Left lobe of liver (tissue), 2 donors: Measurements from ENCODE around the gene POU5F1. TPM values are rescaled to one million over a fixed set of nuclear protein-coding genes. Genes with fewer than 3 reads are reported as not detected.
"Not testable (repeated sequence)": the region's sequence is repeated elsewhere in the genome, so short reads cannot be mapped to it uniquely, and the experiment has no call there.

ENCODE experiments used
- ATAC-seq: fragments of 200-7000 bp; cut with Tn5 transposase; one replicate; pipeline ENCODE4 v1.9.1; 2020; ENCODE audit warnings: mild to moderate bottlenecking, moderate library complexity
- DNase-seq: peaks from one replicate; pipeline ENCODE4 v3.0.0-alpha.2; 2020; ENCODE audit warnings: low spot score
- total RNA-seq: library from RNA; stranded (reverse); gene quantifications from one replicate; pipeline ENCODE4 v1.2.1, GENCODE V29; 2021
- donor health status: DM: no; HTN: no; CAD: no; lungs with moderate emphysema.
- donor health status: DM: no; HTN: yes; CAD: no.

The POU5F1 gene
- total RNA-seq, result 5.0 TPM

- ATAC-seq (no peak), DNase-seq (no peak)
Measured at GRCh38 chr6:31170600-31170881, at the start of gene POU5F1. POU5F1 (minus strand) TSS chr6:31170682; CDS start chr6:31170620, 62 bp downstream.

DNA sequence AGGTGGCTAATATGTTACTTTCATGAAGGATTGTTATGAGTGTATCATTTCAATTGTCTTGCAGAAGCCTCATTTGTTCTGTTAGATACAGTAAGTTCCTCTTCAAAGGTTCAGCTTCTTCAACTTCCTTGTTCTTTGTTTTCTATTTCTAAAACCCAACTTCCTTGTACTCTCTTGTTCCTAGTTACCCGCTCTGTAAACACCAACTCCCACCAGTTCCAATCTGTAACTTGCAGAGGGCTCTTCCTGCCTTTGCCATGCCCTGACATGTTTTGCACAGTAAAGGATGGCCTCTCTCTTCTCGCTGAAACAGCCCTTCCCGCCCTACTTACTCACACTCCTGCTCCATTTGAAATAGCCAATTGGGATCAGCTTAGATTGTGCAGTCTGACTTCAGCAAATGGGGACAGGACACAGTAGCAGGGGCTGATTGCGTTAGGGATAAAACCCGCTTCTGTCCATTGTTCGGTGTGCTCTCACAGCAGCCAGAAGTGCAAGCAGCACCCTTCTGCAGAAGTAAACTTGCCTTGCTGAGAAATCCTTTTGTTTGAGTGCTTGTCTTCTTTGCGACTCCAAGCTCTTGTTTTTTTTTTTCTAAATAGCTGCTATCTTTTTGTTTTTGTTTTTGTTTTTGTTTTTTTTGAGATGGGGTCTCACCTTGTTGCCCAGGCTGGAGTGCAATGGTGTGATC, 45.9 kb upstream of the POU5F1 start:
- ATAC-seq, result peak; percentile 24
- no peak for DNase-seq

GRCh38 chr6:31215216-31215615, 44.7 kb upstream of the POU5F1 start:
- DNase-seq, ATAC-seq: not testable (repeated sequence)

GRCh38 chr6:31214516-31214915, 44.0 kb upstream of the POU5F1 start:
- DNase-seq, result no peak

DNA sequence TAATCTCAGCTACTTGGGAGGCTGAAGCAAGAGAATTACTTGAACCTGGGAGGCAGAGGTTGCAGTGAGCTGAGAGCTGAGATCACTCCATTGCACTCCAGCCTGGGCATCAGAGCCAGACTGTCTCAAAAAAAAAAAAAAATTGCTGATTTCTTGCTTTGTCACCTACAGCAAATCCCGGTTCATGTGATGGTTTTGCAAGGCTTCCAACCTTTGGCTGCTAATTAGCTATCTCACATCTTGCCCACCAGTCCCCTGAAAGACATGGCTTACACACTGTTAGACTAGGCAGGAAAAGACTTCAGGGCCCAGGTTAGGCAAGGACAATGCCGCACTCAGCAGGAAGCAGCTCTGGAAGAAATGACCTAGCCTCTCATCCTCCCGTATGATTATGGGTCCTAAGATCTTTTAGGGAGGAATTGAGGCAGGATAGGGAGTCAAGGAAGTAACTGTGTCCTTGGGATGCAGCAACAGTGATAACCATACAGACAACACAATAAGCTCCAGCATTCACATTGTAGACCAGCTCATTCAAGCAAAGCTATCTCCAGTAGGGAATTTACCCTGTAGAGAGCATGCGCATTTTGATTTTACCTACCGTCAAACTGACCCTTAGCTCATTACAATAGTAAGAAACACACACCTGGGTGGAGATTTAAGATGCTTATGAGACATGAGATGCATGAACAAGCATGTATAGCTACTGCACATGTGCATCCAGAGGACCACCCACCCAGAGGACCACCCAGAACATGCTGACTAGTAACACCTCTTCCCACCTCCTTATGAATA, 40.5 kb upstream of the POU5F1 start:
- ATAC-seq (no peak), DNase-seq (no peak)

More at GRCh38 chr6:31214516-31214915, 44.0 kb upstream of the POU5F1 start:
- no peak for ATAC-seq

DNA sequence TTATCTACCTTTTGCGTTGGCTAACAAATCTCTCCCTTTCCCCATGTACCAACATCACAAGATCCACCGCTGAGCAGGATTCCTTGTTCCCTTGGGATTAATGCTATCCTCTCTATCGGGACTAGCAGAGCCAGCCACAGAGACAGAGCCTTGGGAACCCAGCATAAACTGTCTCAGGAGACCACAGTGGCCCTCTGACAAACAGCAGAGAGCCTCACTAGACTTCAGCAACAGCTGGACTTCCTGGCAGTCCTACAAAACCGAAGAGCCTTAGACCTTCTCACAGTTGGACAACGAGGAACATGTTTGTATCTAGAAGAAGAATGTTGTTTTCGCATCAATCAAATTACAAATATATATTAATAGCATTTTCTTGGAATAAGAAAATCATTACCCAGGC, 39.6 kb upstream of the POU5F1 start:
- no peak for ATAC-seq
- DNase-seq, result no peak

DNA sequence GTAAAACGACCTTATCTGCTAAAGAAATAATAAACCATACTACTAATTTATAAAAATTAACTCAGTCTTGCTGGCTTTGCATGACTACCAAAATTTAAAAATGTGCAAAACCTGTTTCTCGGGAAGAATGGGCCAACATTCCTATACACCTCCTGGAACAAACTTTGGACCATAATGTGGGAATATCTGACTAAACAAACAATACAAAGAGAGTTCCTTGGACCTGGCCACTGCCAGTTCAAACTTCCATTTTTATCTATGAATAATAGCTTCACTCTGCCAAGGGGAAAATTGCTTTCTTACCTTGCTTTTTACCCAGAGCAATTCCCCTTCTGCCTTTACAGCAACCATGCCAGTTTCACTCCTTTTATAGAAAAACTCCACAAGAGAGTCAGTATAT, 38.7 kb upstream of the POU5F1 start:
- ATAC-seq (peak; percentile 72), DNase-seq (no peak)

GRCh38 chr6:31208506-31208905, 38.0 kb upstream of the POU5F1 start:
- peak; percentile 60 for ATAC-seq
- DNase-seq, result peak; percentile 54

DNA sequence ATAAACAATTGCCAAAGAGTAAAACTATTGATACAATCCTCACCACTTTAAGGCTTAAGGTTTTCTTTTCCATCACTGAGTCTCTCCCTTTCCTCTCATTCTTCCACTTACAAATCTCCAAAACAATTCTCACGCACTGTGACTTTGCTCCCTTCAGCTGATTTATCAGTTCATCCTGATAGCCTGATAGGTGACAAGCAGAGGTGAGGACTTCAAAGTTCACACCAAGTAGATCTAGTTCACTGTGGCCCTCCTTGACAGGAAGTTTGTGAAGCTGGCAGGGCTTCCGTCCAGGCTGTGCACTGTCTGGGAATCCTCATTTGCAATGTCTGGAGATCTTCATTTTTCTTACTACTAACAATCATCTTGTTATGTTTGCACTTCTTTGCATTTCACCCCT, 35.2 kb upstream of the POU5F1 start:
- DNase-seq (no peak), ATAC-seq (peak; percentile 27)

GRCh38 chr6:31204751-31205145, 34.3 kb upstream of the POU5F1 start:
- DNase-seq (no peak), ATAC-seq (no peak)

- ATAC-seq (peak; percentile 65), DNase-seq (no peak)
Measured at GRCh38 chr6:31203345-31203979, 33.0 kb upstream of the POU5F1 start.

DNA sequence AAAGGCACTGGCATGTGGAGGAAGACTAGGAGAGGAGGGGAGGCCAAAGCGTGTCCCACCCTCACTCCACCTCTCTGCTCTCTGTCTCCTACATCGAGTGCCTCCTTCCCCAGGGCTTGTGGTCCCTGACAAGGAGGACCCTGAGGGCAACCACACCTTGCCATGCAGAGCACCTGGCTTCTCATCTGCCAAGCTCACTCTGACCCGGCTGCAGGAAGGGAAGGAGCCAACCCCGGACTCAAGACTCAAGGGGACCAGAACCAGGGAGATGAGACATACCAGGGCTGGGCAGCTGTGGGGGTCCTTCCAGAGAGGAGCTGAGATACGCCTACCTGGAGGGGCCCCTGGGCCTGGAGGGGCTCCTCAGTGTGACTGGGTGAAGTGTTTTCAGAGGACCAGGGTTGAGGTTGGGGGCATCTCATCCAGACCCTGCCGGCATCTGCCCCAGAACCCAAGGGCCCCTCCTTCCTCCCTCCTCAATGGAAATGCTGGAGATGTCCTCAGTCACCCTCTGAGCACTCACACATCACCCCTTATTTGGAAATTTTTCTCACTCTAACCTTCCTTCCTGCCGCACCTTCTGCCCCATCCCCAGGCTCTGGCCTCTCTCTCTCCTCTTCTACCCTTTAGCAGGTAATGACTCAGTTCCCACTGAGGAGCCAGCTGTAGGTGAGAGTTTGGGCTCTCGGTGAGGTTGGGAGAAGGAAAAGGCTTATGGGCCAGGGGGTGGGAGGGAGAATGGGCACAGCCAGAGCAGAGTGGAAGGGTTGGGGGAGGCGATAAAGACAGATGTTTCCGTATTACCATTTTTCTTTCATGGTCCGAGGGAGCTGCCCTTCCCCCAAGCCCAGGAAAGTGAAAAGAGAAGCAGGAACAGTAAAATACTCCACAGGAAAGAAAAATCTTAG, 32.0 kb upstream of the POU5F1 start:
- ATAC-seq (no peak), DNase-seq (no peak)

- DNase-seq, ATAC-seq: not testable (repeated sequence)
Measured at GRCh38 chr6:31199105-31199452, 28.6 kb upstream of the POU5F1 start.

GRCh38 chr6:31197559-31198305, 27.2 kb upstream of the POU5F1 start:
- DNase-seq (peak; percentile 94), ATAC-seq (peak; percentile 88)

GRCh38 chr6:31196251-31197022, 26.0 kb upstream of the POU5F1 start:
- ATAC-seq, DNase-seq: not testable (repeated sequence)

DNA sequence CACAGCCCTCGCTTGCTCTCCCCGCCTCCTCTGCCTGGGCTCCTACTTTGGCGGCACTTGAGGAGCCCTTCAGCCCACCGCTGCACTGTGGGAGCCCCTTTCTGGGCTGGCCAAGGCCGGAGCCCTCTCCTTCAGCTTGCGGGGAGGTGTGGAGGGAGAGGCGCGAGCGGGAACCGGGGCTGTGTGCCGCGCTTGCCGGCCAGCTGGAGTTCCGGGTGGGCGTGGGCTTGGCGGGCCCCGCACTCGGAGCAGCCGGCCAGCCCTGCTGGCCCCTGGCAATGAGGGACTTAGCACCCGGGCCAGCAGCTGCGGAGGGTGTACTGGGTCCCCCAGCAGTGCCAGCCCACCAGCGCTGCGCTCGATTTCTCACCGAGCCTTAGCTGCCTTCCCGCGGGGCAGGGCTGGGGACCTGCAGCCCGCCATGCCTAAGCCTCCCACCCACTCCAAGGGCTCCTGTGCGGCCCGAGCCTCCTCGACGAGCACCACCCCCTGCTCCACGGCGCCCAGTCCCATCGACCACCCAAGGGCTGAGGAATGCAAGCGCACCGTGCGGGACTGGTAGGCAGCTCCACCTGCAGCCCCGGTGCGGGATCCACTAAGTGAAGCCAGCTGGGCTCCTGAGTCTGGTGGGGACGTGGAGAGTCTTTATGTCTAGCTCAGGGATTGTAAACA, 25.0 kb upstream of the POU5F1 start:
- DNase-seq, ATAC-seq: not testable (repeated sequence)

DNA sequence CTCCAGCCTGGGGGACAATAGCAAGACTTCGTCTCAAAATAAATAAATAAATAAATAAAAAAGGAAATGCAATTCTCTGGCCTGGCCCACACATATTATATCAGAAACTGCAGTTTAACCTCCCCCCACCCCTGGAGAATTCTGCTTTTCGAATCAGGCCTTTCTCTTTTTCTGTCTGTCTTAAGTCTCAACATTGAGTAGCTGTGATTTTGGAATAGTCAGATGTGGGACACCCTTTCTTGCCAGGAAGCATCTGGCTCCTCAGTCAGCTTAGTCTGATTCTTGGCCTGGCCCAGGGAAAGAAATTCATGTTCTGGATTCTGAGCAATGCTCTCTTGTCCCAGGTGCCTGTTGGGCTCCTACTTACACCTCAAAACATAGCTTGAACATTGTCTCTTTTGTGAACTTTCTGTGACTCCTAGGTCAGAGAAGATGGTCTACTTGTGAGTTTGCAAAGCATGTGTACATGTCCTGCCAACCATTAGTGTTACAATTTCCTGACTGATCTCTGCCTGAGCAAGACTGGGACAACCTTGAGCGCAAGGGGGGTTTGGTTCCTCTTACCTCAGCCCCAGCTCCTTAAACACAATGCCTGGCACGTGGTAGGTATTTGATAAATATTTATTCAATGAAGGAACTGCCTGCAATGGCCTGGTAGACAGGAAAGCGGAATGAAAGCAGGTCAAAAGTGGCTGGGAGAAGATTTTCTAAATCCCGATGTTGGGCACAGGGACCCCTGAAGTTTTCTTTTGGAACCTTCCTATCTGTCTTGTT, 23.8 kb upstream of the POU5F1 start:
- ATAC-seq, result no peak
- DNase-seq, result no peak

DNA sequence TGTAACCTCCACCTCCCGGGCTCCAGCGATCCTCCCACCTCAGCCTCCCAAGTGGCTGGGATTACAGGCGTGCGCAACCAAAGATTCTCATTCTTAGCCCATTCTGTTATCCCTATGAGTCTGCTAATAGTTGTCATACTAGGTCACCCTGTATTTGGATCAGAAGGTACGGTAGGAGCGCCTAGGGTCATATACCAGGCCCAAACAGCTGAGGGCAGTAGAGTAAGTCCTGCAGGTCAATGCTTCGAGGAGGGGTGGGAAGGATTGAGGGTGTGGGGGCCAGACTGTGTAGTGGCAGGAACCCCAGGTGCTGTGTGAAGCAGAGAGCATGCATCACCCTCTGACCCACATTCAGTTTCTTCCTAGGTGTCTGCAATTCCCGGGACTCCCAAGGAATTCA, 22.7 kb upstream of the POU5F1 start:
- DNase-seq (no peak), ATAC-seq (no peak)
